GM19238 (cell line): ENCODE results near the gene DISP3.

ENCODE experiments used
- DNase-seq: peaks from one replicate; pipeline ENCODE4 v3.0.0; 2011; ENCODE audit warnings: low spot score; ENCODE audit not compliant: insufficient read length

The DISP3 gene

DNA sequence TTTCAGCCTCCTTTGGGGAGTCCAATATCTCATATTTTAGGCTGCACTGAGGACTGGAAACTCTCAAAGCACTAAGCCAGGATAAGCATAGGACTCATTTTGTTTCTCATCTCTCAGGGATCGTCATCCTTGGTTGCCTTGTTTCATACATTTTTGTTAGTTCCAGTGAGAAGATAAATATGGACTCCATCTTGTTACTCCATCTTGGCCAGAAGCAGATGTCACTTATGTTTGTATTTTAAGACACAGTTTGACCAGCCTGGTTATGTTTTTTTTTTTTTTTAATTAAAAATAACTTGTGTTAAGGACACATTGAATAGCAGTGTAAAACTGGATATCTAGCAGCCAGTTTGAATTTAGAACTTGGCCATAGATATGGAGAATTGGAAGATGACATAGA lies 34.7 kb downstream of the DISP3 start:
- no peak for DNase-seq

DNA sequence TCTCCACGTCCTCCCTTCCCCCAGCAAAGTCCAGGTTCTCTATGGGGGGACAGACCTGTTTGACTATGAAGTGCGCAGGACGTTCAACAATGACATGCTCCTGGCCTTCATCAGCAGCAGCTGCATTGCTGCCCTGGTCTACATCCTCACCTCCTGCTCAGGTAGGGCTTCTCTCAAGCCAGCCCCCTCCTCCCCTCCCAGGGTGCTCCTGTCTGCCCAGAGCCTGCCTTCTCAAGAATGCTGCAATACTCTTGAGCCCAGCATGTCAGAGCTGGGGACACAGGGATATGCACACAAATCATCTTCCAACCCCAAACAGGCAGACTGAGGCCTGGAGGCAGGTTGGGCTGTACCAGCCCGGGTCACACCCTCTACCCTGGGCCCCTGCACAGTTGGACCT lies 35.4 kb downstream of the DISP3 start:
- DNase-seq = no peak

DNA sequence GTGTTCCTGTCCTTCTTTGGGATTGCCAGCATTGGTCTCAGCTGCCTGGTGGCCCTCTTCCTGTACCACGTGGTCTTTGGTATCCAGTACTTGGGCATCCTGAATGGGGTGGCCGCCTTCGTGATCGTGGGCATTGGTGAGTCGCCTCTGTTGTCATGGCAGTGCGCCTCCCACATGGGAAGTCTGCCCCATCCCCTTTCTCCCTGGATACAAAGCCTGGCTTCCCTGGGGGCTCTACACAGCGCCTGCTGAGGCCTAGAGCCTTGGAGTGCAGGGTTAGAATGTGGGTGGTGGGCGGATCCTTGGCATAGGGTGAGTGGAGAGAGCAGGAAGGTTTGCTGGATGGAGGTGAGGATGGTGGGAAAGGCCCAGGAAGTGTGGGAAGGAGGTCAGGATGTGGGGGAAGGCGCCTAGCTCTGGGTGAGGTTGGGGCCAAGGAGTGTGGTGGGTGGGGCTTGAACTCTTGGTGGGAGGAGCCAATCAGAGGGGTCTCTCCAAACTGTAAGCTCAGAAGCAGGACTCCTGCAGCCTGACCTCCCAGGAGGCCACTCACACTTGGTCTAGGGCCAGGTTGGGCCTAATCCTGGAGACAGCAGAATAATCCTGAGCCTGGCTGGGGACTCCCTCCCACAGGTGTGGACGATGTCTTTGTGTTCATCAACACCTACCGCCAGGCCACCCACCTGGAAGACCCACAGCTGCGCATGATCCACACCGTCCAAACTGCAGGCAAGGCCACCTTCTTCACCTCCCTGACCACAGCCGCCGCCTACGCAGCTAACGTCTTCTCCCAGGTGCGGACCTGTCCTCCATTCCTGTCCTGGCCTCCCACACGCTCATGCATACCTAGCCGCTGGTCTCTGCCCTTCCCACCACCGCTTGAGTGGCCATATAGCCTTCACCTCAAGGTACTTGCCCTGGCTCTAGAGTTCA lies 36.7 kb downstream of the DISP3 start:
- no peak for DNase-seq

DNA sequence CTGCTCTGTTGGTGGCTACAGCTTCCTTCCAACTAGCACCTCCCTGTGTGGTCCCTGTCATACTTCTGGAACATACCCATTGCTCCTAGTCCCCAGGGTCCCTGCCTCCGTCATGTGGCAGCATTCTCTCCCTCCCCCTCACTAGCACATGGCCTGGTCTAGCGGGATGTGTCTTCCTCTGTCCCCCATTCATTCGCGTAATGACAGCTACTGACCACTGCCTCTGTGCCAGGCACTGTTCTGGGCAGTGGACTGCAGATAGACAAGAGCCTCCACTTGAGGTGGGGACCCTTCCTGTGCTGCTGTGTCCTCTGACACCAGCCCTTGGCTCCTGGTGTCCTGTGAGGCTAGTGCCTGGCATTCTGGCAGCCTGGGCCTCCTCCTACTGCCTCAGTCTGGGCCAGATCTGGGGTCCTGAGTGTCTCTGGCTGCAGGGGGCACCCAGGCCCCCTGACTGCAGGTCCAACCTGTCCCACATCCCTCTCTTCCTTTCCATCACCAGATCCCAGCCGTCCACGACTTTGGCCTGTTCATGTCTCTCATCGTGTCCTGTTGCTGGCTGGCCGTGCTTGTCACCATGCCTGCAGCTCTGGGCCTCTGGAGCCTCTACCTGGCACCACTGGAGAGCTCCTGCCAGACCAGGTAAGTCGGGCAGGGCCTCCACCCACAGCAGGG lies 38.1 kb downstream of the DISP3 start:
- DNase-seq = no peak

DNA sequence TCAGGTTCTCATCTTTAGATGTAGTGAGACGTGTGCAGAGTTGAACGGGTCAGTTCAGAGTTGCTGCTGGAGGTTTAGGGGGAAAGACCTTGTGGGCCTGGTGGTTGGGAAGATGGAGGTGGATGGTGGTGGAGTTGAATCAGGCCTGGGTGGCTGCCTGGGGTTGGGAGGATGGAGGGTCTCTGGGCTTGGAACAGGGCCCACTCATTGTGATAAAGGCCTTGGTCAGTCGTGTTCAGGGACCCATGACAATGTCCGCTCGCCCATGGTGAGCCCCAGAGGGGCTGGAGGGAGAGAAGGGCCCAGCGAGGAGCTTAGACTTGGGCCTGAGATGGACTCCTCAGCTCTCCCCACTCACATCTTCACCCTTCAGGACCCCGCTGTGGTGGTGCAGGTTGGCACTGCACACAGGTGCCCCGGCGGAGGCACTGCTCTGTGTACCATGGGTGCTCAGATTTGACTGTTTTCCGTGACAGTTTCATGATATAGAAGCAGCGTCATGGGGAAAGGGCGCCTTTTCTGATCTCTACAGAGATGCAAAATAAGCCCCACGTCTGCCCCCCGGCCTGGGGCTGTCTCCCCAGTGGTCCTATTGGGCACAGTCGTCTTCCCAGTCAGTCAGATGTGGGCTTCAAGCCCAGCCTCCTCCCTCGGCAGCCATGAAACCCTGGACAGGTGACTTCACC lies 39.2 kb downstream of the DISP3 start:
- DNase-seq = no peak

DNA sequence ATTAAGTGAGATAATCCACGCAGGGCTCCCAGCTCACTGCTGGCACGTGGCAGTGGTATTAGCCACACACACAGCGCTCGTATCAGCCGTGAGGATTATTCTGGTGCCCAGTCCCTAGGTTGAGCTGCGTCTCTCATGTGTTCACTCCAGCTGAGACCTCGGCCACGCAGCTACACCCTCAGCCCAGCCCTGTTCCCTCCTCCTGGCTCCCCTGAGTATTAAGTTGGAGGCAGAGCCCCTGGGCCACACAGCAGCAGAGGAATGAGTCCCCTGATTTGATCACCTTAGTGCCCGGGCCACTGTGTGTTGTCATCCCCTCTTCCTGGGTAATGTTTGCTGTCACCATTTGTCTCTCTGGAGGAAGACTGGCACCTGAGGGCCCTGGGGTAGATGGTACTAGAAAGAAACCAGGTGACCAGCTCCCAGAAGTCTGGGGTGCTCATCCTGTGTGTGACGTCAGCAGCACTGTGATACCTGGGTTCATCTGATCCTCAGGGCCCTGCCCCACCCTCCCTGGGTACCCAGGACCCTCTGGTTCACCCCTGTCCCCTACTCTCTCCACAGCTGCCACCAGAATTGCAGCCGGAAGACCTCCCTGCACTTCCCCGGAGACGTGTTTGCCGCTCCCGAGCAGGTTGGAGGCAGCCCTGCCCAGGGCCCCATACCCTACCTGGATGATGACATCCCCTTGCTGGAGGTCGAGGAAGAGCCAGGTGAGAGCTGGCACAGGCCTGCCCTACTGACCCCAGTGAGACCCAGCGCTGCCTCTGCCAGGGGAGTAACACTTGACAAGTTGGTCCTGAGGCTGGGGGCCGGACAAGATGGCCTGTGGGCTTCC lies 40.1 kb downstream of the DISP3 start:
- DNase-seq = no peak

DNA sequence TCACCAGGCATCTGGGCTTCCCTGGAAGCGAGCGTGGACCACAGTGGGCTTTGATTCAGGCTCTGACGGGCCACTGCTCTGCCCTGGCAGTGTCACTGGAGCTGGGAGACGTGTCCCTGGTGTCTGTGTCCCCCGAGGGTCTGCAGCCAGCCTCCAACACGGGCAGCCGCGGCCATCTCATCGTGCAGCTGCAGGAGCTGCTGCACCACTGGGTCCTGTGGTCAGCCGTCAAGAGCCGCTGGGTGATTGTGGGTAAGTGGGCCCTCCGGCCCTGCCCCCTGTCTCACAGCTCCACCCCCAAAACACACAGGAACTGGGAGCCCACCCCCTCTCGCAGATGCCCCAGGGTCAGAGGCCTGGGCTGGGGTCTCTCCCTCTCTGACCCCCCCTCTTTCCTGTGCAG lies 40.7 kb downstream of the DISP3 start:
- no peak for DNase-seq

DNA sequence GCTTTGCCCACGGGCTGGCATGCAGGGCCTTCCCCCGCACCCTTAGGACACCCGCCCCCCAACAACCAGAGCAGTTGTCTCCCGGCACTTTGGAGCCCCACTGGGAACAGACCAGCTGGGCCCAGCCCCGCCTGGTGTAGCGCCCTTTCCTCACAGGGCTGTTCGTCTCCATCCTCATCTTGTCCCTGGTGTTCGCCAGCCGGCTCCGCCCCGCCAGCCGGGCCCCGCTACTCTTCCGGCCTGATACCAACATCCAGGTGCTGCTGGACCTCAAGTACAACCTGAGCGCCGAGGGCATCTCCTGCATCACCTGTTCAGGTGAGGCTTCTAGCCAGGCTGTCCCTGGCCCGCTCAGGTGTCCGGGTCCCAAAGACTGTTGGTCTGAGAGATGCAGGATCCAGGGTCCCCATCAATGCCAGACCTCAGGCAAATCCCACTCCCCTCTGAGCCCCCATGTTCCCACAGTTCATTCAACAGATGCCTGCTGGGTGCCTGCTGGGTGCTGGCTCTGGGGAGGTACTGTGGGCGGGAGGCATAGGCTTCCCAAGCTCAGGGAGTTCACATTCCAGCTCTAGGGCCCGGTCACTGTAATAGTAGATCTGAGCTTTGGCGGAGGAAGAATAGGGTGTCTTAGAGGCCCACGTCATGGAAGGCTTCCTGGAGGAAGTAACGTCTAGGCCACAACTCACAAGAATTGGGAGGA lies 41.7 kb downstream of the DISP3 start:
- no peak for DNase-seq

DNA sequence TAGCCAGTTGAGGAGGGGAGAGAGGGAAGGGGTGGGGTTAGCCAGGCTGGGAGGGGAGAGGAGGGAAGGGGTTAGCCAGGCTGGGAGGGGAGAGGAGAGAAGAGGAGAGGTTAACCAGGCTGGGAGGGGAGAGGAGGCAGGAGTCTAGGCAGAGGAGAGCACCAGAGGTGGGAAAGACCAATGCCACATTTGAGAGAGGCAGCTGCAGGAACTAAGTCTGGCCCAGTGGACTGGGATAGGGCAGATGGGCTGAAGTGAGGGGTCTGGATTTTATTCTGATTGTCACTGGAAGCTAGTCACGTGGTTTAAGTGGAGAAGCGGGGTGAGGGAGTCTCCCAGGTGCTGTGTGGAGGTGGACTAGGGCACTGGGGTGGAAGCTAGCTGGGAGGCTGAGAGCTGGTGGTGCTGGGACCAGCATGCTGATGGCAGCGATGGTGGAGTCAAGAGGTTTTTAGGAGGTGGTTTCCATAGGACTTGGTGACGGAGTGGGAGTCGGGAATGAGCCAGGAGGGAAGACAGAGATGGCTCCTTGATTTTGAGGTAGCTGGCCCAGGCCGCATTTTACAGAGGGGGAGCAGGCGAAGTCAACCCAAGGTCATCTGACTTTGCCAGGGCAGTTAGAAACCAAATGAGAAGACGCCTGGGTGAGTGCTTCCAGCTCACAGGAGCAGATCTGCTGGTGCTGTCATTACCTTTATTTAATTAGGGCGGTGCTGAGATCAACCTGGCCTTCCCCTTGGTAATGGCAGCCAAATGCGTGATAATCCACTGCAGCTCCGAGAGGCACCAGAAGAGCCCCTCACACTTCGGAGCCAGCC lies 42.8 kb downstream of the DISP3 start:
- no peak for DNase-seq

DNA sequence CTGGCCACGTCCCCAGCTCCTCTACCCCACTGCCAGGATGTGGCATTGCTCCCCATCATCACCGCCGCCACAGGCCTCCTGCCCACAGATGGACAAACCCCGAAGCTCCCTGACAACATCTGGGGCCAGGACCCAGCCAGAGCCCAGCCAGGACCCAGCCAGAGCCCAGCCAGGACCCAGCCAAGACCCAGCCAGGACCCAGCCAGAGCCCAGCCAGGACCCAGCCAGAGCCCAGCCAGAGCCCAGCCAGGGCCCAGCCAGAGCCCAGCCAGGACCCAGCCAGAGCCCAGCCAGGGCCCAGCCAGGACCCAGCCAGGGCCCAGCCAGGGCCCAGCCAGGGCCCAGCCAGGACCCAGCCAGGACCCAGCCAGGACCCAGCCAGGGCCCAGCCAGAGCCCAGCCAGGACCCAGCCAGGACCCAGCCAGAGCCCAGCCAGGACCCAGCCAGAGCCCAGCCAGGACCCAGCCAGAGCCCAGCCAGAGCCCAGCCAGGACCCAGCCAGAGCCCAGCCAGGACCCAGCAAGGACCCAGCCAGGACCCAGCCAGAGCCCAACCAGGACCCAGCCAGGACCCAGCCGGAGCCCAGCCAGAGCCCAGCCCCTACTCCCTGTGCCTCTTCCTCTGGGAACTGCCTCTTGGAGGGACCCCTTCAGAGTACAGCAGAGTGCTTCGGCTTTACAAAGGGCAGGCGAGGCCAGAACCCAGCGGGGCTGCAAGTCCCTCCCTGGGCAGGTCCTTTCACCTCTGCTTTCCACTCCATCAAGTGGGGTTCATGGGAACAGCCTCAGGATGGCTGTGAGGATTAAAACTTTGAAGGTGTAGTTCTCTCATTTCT lies 43.7 kb downstream of the DISP3 start:
- no peak for DNase-seq

DNA sequence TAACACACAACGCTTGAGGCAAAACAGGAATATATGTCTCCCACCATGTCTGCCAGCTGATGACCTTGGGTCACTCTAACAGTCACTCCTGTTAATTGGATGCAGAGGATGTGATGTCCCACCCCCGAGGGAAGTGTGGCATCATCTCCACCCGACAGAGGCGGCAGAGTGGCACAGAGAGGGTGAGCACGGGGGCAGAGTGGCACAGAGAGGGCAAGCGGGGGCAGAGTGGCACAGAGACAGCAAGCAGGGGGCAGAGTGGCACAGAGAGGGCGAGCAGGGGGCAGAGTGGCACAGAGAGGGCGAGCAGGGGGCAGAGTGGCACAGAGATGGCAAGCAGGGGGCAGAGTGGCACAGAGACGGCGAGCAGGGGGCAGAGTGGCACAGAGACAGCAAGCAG lies 44.3 kb downstream of the DISP3 start:
- no peak for DNase-seq

DNA sequence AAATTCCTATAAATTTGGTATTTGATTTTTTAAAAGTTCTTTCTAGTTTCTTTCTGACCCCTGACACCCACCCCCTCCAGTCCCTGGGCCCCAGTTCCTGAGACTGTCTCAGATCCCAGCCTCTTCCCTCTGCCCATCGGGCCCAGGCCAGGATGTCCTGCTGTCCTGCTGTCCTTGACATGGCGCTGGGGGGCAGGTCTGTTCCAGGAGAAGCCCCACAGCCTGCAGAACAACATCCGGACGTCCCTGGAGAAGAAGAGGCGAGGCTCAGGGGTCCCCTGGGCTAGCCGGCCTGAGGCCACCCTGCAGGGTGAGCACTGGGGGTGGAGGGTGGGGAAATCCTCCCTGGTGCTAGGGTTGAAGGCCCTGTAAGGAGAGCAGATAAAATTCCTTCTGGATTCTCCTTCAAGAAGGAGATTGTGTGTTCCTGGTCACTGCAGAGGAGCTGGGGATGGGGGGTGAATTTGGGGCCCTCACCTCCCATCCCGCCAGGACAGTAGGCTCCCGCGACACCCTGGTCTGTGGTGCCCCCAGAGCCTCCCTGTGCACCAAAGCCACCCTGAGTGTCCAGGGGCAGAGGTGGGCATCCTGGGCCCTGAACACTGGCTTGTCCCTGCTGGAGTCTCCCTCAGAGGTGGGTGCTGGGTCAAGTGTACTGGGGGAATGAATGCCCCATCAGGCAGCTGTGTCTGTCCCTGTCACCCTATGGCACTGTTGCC lies 45.0 kb downstream of the DISP3 start:
- DNase-seq = no peak

DNA sequence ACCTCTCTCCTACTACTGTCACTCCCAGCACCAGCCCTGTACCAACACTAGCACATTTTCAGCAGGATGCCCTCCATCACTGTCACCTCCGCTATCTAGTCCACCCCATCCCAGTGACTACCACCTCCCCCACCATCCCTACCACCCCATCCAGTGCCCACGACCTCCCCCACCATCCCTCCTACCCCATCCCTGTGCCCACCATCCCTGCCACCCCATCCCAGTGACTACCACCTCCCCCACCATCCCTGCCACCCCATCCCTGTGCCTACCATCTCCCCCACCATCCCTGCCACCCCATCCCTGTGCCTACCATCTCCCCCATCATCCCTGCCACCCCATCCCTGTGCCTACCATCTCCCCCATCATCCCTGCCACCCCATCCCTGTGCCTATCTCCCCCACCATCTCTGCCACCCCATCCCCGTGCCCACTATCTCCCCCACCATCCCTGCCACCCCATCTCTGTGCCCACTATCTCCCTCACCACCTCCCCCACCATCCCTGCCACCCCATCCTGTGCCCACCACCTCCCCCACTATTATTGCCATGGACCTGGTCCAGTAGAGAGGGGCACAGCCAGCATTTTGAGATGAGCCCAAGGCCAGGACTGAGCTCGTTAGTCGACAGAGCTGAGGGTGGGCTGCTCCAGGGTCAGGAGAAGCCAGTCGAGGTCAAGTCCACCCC lies 45.7 kb downstream of the DISP3 start:
- DNase-seq = no peak

DNA sequence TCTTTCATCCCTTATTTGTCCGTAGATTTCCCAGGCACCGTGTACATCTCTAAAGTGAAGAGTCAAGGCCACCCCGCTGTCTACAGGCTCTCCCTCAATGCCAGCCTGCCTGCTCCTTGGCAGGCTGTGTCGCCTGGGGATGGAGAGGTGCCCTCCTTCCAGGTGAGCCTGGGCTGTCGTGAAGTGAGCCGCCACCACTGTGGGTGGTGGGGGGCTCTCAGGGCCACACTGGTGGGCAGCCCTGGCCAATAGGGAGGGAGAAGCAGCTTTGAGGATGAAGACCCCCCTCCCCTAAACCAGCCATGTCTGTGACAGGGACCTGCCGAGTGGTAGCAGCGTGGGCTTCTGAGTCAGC lies 46.2 kb downstream of the DISP3 start:
- DNase-seq = no peak

DNA sequence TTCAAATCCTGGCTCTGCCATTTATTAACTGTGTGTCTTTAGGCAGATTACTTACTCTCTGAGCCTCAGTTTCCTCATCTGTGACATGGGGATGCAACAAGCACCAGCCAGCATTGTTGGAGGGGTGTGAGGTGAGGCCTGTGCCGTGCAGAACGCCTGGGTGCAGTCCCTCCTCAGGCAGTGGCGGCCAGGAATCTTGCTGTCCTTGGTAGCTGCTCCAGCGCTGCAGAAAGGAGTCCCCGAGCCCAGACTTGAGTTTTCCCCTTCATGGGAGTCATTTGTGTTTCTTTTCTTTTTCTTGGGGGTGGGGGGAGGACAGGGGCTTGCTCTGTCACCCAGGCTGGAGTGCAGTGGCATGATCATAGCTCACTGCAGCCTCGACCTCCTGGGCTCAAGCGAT lies 46.6 kb downstream of the DISP3 start:
- DNase-seq = no peak

DNA sequence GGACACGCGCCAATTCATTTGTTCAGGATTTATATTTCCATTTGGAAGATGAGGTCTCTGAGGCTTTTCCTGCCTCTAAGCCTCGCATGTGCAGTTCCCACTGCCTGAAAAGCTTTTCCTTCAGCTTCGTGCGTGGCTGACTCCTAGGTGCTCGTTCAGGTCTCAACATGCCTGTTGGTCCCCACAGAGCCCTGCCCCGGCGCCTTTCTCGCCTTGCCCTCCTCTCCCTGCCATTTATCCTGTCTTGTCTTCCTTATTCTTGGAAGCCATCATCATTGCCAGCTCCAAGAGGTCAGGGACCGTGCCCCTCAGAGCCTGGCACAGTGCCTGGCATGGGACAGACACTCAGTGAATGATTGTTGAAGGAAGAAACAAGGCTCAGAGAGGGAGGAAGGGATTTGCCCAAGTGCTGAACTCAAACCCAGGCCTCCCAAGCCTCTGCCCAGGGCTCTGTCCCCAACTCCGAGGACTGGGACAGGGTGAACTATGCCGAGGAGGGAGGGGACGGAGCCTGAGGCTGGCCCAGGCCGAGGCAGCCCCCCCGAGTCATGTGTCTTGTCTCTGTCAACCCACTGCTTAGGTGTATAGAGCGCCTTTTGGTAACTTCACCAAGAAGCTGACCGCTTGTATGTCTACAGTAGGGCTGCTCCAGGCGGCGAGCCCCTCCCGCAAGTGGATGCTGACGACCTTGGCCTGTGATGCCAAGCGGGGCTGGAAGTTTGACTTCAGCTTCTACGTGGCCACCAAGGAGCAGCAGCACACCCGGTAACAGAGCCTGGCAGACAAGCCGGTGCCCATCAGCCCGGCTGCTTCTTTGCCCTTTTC lies 47.3 kb downstream of the DISP3 start:
- DNase-seq = no peak
